NCI-H2227 (cell line): ENCODE data around the gene BICDL2.
"Not testable (repeated sequence)": the region's sequence is repeated elsewhere in the genome, so short reads cannot be mapped to it uniquely, and the experiment has no call there.

Source experiments
- DNase-seq: peaks from one replicate; lab custom pipeline; 2025; ENCODE audit not compliant: unreplicated experiment; lab: John Stamatoyannopoulos, UW

The BICDL2 gene

DNA sequence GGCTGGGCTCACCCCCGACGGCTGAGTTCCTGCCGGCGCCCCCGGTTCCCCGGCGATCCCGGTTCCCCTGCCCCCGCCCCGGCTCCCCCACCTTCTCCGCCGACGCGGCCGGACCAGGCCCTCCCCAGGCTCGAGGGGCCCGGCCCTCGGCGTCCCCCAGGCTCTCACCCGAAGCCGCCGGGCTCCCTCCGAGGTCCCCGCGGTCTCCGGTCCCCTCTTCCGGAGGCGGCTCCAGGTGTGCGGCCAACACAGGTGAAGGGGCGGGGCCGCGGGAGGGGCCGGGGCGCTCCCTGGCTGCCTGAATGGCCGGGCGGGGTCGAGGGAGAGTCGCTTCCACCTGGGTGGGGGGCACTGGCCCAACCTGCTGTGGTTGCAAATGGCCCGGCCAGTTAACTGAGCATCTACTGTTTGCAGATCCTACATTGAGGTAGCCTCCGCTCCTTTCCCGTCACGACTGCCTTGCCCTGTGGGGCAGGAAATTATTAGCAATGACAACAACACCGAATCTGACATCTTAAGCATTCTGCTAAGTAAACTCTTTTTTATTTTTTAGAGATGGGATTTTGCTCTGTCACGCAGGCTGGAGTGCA is at the start of gene BICDL2:
TSS of gene BICDL2 (minus strand) at position 219 of the 590 bp plus-strand sequence. CDS start 1,448 bp downstream, outside the sequence.
- no peak for DNase-seq

DNA sequence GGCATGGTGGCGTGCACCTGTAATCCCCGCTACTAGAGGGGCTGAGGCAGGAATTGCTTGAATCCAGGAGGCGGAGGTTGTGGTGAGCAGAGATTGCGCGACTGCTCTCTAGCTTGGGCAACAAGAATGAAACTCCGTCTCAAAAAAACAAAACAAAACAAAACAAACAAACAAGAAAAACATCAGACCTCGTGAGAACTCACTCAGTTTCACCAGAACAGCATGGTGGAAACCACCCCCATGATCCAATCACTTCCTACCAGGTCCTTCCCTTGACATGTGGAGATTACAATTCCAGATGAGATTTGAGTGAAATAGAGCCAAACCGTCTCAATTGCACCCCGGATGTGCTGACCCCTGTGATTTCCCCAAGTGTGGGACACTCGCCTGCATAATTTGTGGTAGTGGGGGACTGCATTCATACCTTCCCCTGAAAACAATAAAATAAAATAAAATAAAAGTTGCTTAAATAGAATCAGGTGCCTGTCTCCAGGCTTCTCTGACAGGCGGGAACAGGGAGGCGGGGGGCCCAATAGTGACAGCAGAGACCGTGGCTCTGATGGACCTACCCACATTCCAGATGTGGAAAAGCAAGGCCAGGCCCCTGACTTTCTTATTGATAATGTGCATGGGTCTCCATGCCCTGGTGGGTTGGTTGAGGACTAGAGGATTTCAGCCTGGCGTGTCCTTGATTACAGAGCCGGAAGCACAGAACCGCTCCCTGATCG is 49.3 kb upstream of the BICDL2 start:
- no peak for DNase-seq

DNA sequence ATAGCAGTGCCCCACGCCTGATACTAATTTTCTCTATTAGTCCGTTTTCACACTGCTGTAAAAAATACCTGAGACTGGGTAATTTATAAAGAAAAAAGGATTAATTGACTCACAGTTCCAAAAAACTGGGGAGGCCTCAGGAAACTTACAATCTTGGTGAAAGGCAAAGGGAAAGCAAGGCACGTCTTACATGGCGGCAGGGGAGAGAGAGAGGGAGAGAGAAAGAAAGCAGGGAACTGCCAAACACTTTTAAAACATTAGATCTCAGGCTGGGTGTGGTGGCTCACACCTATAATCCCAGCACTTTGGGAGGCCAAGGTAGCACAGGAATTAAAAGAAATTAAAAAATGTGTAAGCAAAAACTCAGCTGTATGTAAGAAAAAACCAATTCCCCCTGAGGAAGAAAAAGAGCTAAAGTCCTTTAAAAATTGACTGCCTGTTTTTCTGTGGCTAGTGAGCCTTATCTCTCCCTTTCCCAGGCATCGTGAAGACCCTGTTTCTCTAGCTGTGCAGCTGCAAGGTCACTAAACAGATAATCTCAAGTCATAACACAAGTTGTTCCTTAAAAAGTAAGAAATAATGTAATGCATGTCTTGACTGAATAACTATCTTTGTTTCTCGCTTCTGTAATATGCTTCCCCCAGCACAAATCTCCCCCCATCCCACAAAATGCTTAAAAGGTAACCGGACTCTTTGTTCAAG is 48.4 kb upstream of the BICDL2 start:
- DNase-seq = no peak

DNA sequence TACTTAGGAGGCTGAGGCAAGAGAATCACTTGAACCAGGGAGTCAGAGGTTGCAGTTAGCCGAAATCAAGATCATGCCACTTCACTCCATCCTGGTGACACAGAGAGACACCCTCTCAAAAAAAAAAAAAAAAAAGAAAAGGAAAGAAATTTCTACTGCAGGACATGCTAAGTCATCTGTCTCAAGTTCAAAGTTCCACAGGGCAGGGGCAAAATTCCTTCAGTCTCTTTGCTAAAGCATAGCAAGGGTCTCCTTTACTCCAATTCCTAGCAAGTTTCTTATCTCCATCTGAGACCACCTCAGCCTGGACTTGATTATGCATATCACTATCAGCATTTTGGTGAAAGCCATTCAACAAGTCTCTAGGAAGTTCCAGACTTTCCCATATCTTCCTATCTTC is 47.7 kb upstream of the BICDL2 start:
- DNase-seq = no peak

- not testable (repeated sequence) for DNase-seq
Observed at GRCh38 chr16:3083408-3083807, 46.7 kb upstream of the BICDL2 start.

DNA sequence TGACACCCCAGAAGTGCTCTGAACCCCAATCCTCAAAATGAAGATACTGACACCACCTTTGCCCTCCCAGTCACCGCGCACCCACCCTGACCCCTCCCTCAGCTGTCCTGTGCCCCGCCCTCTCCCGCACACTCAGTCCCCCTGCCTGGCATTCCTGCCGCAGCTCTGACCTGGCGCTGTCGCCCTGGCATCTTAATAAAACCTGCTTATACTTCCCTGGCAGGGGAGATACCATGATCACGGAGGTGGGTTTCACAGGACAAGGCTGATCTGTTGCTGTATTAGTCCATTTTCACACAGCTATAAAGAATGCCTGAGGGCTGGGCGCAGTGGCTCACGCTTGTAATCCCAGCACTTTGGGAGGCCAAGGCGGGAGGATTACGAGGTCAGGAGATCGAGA is 45.2 kb upstream of the BICDL2 start:
- not testable (repeated sequence) for DNase-seq

DNA sequence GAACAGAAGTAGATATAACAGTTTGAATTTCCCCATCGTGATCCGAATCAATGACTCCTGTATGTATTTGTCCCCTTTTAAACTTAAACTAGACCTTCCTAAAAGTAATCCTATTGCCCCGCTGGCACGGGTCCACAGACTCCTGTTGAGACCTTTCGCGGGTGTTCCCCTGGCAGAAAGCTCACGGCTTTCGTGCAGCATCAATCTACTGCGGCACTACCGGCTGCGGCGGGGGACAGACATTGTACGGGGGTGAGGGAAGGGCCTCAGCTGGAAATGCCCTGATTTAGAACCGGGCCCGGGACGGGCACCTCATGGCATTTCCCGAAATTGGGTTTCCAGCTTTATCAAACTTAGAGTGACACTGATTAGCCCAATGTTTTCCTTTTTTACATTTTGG is 43.3 kb upstream of the BICDL2 start:
- no peak for DNase-seq

DNA sequence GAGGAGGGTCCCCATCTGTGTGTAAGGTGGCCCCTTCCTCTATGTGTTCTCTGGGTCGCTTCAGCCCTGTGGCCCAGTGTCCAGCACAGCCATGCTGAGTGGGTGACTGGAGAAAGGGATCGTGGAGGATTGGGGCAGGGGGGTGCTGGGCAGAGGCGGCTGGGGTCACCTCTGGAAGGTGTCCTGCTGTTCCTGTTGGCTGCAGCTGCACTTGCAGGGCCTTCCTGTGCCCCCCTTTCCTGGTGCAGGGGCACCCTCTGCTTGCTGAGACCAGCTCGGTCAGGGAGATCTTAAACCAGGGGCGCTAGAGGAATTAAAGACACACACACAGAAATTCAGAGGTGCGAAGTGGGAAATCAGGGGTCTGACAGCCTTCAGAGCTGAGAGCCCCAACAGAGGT is 39.8 kb upstream of the BICDL2 start:
- DNase-seq = no peak

DNA sequence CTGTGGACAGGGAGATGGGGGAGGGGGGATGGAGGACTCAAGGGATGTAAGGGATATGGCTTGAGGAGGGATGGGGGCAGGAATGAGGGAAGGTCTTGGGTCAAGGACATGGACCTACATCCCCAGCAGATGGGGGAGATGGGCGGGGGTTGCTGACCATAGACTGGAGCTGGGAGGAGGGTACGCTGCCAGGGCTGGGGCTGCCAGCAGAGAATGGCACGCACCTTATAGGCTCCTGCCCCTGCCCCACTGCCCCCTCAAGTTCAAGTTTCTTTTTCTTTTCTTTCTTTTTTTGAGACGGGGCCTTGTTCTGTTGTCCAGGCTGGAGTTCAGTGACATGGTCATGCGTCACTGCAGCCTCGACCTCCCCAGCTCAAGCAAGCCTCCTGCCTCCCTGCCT is 39.2 kb upstream of the BICDL2 start:
- DNase-seq = not testable (repeated sequence)

DNA sequence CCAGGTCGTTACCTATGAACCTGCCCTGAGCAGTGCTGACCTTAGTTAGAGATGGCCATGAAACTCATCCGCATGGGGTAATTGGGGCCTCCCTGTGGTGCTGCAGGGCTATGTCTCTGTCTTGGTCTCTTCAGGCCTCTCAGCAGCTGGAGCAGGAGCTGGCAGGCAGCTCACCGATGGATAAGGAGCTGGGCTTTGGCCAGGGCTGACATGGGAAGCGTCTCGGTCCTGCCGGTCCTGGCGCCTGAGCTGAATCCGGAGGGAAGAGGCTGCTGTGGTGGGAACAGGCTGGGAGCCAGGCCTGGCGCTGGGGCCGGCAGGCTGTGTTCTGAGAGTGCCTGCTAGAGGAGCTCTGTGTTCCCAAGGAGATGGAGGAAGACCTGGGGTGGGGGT is 38.8 kb upstream of the BICDL2 start:
- no peak for DNase-seq

- no peak for DNase-seq
Observed at GRCh38 chr16:3074860-3075522, 38.2 kb upstream of the BICDL2 start.

- no peak for DNase-seq
Observed at GRCh38 chr16:3073448-3073847, 36.7 kb upstream of the BICDL2 start.

GRCh38 chr16:3072576-3073263 is 36.0 kb upstream of the BICDL2 start:
- not testable (repeated sequence) for DNase-seq

DNA sequence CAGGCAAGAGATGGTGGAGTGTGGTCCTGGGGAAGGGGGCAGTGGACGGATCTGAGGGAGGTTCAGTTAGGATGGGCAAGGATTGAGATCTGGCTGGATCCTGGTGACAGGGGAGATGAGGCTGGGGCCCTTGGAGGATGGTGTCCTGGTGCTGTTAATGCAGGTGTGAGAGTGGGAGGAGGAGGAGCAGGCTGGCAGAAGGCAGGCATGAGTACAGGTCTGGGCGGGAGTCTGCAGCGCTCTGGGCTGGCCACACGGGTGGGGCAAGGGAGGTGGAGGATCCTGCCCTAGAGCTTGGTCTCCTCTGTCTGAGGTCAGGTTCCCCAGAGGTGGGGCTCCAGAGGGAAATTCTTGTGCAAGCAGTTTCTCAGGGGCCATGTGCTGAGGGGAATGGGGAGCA is 35.4 kb upstream of the BICDL2 start:
- not testable (repeated sequence) for DNase-seq

DNA sequence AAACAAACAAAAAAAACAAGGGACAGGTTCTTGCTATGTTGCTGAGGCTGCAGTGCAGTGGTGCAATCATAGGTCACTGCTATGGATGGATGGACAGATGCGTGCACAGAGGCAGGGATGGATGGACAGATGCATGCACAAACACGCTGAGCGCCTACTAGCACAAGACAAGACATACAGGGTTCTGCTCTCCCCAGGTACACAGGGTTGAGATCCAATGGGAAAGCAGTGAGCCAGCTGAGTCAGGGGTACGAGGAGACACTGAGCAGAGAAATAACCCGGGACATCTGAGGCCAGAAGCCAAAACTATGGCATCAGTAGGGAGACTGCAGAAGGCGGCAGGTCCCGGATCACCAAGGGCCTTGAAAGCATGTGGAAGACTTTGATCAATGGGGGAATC is 34.9 kb upstream of the BICDL2 start:
- no peak for DNase-seq

DNA sequence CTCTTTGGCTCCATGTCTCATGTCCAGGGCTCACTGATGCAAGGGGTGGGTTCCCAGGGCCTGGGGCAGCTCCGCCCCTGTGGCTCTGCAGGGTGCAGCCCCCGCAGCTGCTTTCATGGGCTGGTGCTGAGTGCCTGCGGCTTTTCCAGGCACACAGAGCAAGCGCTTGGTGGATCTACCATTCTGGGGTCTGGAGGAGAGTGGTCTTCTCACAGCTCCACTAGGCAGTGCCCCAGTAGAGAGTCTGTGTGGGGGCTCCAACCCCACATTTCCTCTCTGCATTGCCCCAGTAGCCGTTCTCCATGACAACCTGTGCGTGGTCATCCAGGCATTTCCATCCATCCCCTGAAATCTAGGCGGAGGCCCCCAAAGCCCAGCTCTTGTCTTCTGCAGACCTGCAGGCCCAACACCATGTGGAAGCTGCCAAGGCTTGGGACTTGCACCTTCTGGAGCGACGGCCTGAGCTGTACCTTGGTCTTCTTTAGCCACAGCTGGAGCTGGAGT is 33.9 kb upstream of the BICDL2 start:
- DNase-seq = no peak

- not testable (repeated sequence) for DNase-seq
Observed at GRCh38 chr16:3069146-3069545, 32.4 kb upstream of the BICDL2 start.

DNA sequence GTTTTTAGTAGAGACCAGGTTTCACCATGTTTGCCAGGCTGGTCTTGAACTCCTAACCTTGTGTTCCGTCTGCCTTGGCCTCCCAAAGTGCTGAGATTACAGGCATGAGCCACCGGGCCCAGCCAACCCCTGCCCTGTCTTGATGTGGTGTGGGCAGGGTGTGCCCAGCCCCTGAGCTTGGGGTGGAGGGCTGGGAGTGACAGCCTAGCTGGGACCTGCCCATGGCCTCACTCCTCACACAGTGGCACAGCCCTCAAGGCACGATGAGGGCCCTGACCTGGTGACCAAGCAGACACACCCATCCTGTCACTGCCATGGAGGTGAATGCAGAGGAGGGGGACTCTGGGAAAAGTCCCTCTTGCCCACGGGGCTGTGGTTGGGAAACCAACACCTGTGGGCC is 31.7 kb upstream of the BICDL2 start:
- DNase-seq = no peak

- no peak for DNase-seq
Observed at GRCh38 chr16:3066440-3066748, 29.6 kb upstream of the BICDL2 start.

- DNase-seq = no peak
Observed at GRCh38 chr16:3065742-3066439, 29.1 kb upstream of the BICDL2 start.
